ENCODE measurements around the gene MIA.

GRCh38 chr19:40763526-40763925, 11.8 kb upstream of the MIA start:
- TF ChIP-seq, protein P1, sequence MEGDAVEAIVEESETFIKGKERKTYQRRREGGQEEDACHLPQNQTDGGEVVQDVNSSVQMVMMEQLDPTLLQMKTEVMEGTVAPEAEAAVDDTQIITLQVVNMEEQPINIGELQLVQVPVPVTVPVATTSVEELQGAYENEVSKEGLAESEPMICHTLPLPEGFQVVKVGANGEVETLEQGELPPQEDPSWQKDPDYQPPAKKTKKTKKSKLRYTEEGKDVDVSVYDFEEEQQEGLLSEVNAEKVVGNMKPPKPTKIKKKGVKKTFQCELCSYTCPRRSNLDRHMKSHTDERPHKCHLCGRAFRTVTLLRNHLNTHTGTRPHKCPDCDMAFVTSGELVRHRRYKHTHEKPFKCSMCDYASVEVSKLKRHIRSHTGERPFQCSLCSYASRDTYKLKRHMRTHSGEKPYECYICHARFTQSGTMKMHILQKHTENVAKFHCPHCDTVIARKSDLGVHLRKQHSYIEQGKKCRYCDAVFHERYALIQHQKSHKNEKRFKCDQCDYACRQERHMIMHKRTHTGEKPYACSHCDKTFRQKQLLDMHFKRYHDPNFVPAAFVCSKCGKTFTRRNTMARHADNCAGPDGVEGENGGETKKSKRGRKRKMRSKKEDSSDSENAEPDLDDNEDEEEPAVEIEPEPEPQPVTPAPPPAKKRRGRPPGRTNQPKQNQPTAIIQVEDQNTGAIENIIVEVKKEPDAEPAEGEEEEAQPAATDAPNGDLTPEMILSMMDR (IDR thresholded peaks at IDR 0.05), result no peak
- no peak for TF ChIP-seq EZH2 (IDR thresholded peaks at IDR 0.05; ENCODE audit: borderline replicate concordance, insufficient read depth, low read depth, low read length, poor library complexity, severe bottlenecking)
